Body of pancreas (tissue), 4 donors: ENCODE measurements around the gene MS4A3. TPM values are rescaled to one million over a fixed set of nuclear protein-coding genes. Genes with fewer than 3 reads are reported as not detected.
"Not testable (repeated sequence)": the region's sequence is repeated elsewhere in the genome, so short reads cannot be mapped to it uniquely, and the experiment has no call there.

Source experiments
- ATAC-seq: fragments of 150-250 bp; one replicate; pipeline ENCODE4 v1.9.1; 2016
- DNase-seq, 4 donors: peaks; one replicate each; pipeline ENCODE4 v3.0.0-alpha.2; 2019
- H3K27ac ChIP-seq, 4 donors: fragments of 200-600 bp; sonication (generic); 1 replicate in 3 of 4; 2 replicates in 1 of 4; pipeline versions ENCODE4 v1.5.1 to v1.6.1; 2016 to 2019; ENCODE audit warnings: mild to moderate bottlenecking in 1 of 4, mixed read lengths in 1 of 4, moderate library complexity in 1 of 4
- H3K27me3 ChIP-seq, 2 donors: fragments of 200-600 bp; sonication (generic); one replicate each; pipeline ENCODE4 v1.6.0; 2016; ENCODE audit warnings: mild to moderate bottlenecking in 1 of 2
- H3K36me3 ChIP-seq, 2 donors: fragments of 200-600 bp; sonication (generic); replicated peaks in 1 of 2; 2 replicates each; pipeline ENCODE4 v1.5.1; 2016; ENCODE audit warnings: low read depth in 2 of 2; ENCODE audit not compliant: insufficient read depth in 1 of 2
- H3K4me1 ChIP-seq: fragments of 200-600 bp; sonication (generic); one replicate; pipeline ENCODE4 v1.6.0; 2016
- H3K4me3 ChIP-seq, 2 donors: fragments of 200-600 bp; sonication (generic); 1 replicate in 1 of 2; 2 replicates in 1 of 2; pipeline ENCODE4 v1.5.1; 2016 to 2019
- H3K9me3 ChIP-seq, 3 donors: fragments of 200-600 bp; sonication (generic); 1 replicate in 2 of 3; 2 replicates in 1 of 3; pipeline ENCODE4 v1.5.1; 2016
- CTCF ChIP-seq, 7 experiments: fragments of 450-650 bp in 4 of 7; fragments of 200-600 bp in 3 of 7; sonication (generic) in 3 of 7; IDR thresholded peaks; one replicate each; pipeline ENCODE4 v1.5.1; 2016 to 2019; ENCODE audit warnings: antibody characterized with exemption in 7 of 7
- POLR2A ChIP-seq, 3 donors: fragments of 450-650 bp; IDR thresholded peaks; one replicate each; pipeline ENCODE4 v1.6.1; 2016; ENCODE audit warnings: antibody characterized with exemption in 3 of 3, mild to moderate bottlenecking in 2 of 3
- WGBS, 2 donors: methylation state at CpG; one replicate each; pipeline ENCODE4 v1.1.5; 2017; 5-methylcytosine and 5-hydroxymethylcytosine counted together
- intact Hi-C: fragments of 100-400 bp; cut with DNase I; formaldehyde crosslinking; loops from one replicate; pipeline ENCODE4 v1.15.1; 2023
- total RNA-seq, 2 donors: library from RNA; depleted of rRNA; stranded (reverse); fragments of >200 nt; gene quantifications; one replicate each; pipeline ENCODE4 v1.1.0, GENCODE V29; 2016

The MS4A3 gene
- total RNA-seq, 2 donors from 2014 or later, result not detected

- H3K27ac ChIP-seq, result no peak within 1 kb of the TSS
- H3K27me3 ChIP-seq, result no peaks in the 10 kb centered on the region
- no peak for ATAC-seq
- H3K9me3 ChIP-seq, result no peaks in the 10 kb centered on the region
- 88 to 91% methylated on average over 8 of the region's 8 CpGs for WGBS, 2 donors
- intact Hi-C loops, result no loop called here
- H3K4me1 ChIP-seq, result peaks cover 2% of the 10 kb centered on the region
- no peak for DNase-seq
- H3K4me3 ChIP-seq, result no peak within 1 kb of the TSS
- TF ChIP-seq POLR2A (IDR thresholded peaks at IDR 0.05), result no peak
- no peak for TF ChIP-seq CTCF (IDR thresholded peaks at IDR 0.05)
- no peaks in the 10 kb centered on the region for H3K36me3 ChIP-seq
Measured at GRCh38 chr11:60040109-60040508, 16.4 kb upstream of the MS4A3 start, which contains the start of gene OOSP2. OOSP2 (plus strand) TSS chr11:60040409; CDS start chr11:60040460, 51 bp downstream.

GRCh38 chr11:60050422-60050821 is 6.0 kb upstream of the MS4A3 start:
- H3K36me3 ChIP-seq, H3K4me1 ChIP-seq, H3K27me3 ChIP-seq, H3K27ac ChIP-seq, intact Hi-C loops, H3K9me3 ChIP-seq, H3K4me3 ChIP-seq, DNase-seq, ATAC-seq: not testable (repeated sequence)

GRCh38 chr11:60050839-60051238 is 5.6 kb upstream of the MS4A3 start:
- H3K4me3 ChIP-seq, H3K36me3 ChIP-seq, H3K9me3 ChIP-seq, intact Hi-C loops, H3K27me3 ChIP-seq, H3K4me1 ChIP-seq, DNase-seq, ATAC-seq, H3K27ac ChIP-seq: not testable (repeated sequence)
- WGBS, 2 donors, result 29 to 76% methylated on average over 3 of the region's 3 CpGs

- Histone ChIP-seq H3K36me3 (no peaks in the 10 kb centered on the region), H3K4me3 (no peak overlapping the region), H3K9me3 (no peaks in the 10 kb centered on the region), H3K4me1 (no peaks in the 10 kb centered on the region), H3K27ac (no peak overlapping the region), H3K27me3 (no peaks in the 10 kb centered on the region)
- WGBS, 2 donors, result 66 to 73% methylated on average over 3 of the region's 3 CpGs
- TF ChIP-seq POLR2A (IDR thresholded peaks at IDR 0.05), result no peak
- no peak for TF ChIP-seq CTCF (IDR thresholded peaks at IDR 0.05)
- ATAC-seq, result no peak
- DNase-seq, result no peak
- intact Hi-C loops, result no loop called here
Measured at GRCh38 chr11:60059052-60059451, 2.6 kb downstream of the MS4A3 start.

GRCh38 chr11:60059521-60060240 is 3.2 kb downstream of the MS4A3 start:
- H3K4me1 ChIP-seq, result no peaks in the 10 kb centered on the region
- H3K27ac ChIP-seq, result no peak overlapping the region
- intact Hi-C loops, result no loop called here
- DNase-seq (no peak), ATAC-seq (no peak)
- H3K9me3 ChIP-seq, result no peaks in the 10 kb centered on the region
- H3K4me3 ChIP-seq, result no peak overlapping the region
- H3K27me3 ChIP-seq, result no peaks in the 10 kb centered on the region
- 87 to 89% methylated on average over 4 of the region's 4 CpGs for WGBS, 2 donors
- H3K36me3 ChIP-seq, result no peaks in the 10 kb centered on the region
- no peak for TF ChIP-seq CTCF (IDR thresholded peaks at IDR 0.05)
- no peak for TF ChIP-seq POLR2A (IDR thresholded peaks at IDR 0.05)

GRCh38 chr11:60064111-60064510 is 7.6 kb downstream of the MS4A3 start:
- DNase-seq, result no peak
- 50 to 67% methylated on average over 1 of the region's 1 CpG for WGBS, 2 donors
- H3K4me1 ChIP-seq, result no peaks in the 10 kb centered on the region

More at GRCh38 chr11:60064111-60064510, 7.6 kb downstream of the MS4A3 start:
- no peaks in the 10 kb centered on the region for H3K9me3 ChIP-seq
- H3K27me3 ChIP-seq, result no peaks in the 10 kb centered on the region
- intact Hi-C loops, result no loop called here
- ATAC-seq, result no peak
- H3K36me3 ChIP-seq, result no peaks in the 10 kb centered on the region
- no peak overlapping the region for H3K4me3 ChIP-seq
- H3K27ac ChIP-seq, result no peak overlapping the region
- TF ChIP-seq POLR2A (IDR thresholded peaks at IDR 0.05), result no peak
- no peak for TF ChIP-seq CTCF (IDR thresholded peaks at IDR 0.05)
